ENCODE data around the gene ASPHD2.

ASPHD2 gene

DNA sequence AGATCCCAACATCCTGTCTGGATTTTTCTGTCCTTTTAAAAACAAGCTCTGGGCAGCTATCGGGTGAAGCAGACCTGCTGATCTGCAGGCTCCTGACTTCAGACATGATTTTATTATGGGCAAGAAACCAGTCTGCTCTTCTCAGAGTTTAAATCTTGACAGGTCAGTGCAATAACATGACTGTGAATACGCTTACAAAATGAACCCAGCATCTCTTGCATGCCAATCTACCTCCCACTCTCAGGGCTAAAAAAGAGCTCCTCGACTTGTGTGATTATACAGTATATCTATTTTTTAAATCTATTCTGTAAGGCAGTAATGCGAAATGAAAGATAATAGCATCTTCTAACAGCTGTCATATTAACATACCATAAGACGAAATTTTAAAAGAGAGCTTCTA lies 18.7 kb upstream of the ASPHD2 start:
- no peak for ATAC-seq
- TF ChIP-seq CSDC2 (CRISPR knock-in tag; IDR thresholded peaks at IDR 0.05) (no peak), BACH2 (CRISPR knock-in tag; IDR thresholded peaks at IDR 0.05; ENCODE audit: borderline replicate concordance) (no peak), PPARA (CRISPR knock-in tag; IDR thresholded peaks at IDR 0.05; ENCODE audit: borderline replicate concordance) (no peak), SNAI2 (CRISPR knock-in tag; IDR thresholded peaks at IDR 0.05) (no peak), ZNF70 (CRISPR knock-in tag; IDR thresholded peaks at IDR 0.05) (no peak), ZFP3 (CRISPR knock-in tag; IDR thresholded peaks at IDR 0.05) (no peak)
- TF ChIP-seq, protein P1, sequence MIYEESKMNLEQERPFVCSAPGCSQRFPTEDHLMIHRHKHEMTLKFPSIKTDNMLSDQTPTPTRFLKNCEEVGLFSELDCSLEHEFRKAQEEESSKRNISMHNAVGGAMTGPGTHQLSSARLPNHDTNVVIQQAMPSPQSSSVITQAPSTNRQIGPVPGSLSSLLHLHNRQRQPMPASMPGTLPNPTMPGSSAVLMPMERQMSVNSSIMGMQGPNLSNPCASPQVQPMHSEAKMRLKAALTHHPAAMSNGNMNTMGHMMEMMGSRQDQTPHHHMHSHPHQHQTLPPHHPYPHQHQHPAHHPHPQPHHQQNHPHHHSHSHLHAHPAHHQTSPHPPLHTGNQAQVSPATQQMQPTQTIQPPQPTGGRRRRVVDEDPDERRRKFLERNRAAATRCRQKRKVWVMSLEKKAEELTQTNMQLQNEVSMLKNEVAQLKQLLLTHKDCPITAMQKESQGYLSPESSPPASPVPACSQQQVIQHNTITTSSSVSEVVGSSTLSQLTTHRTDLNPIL (CRISPR knock-in tag; IDR thresholded peaks at IDR 0.05; ENCODE audit: low read depth), result no peak
- TF ChIP-seq, protein P2, sequence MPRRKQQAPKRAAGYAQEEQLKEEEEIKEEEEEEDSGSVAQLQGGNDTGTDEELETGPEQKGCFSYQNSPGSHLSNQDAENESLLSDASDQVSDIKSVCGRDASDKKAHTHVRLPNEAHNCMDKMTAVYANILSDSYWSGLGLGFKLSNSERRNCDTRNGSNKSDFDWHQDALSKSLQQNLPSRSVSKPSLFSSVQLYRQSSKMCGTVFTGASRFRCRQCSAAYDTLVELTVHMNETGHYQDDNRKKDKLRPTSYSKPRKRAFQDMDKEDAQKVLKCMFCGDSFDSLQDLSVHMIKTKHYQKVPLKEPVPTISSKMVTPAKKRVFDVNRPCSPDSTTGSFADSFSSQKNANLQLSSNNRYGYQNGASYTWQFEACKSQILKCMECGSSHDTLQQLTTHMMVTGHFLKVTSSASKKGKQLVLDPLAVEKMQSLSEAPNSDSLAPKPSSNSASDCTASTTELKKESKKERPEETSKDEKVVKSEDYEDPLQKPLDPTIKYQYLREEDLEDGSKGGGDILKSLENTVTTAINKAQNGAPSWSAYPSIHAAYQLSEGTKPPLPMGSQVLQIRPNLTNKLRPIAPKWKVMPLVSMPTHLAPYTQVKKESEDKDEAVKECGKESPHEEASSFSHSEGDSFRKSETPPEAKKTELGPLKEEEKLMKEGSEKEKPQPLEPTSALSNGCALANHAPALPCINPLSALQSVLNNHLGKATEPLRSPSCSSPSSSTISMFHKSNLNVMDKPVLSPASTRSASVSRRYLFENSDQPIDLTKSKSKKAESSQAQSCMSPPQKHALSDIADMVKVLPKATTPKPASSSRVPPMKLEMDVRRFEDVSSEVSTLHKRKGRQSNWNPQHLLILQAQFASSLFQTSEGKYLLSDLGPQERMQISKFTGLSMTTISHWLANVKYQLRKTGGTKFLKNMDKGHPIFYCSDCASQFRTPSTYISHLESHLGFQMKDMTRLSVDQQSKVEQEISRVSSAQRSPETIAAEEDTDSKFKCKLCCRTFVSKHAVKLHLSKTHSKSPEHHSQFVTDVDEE (CRISPR knock-in tag; IDR thresholded peaks at IDR 0.05), result no peak
- TF ChIP-seq, protein P3, sequence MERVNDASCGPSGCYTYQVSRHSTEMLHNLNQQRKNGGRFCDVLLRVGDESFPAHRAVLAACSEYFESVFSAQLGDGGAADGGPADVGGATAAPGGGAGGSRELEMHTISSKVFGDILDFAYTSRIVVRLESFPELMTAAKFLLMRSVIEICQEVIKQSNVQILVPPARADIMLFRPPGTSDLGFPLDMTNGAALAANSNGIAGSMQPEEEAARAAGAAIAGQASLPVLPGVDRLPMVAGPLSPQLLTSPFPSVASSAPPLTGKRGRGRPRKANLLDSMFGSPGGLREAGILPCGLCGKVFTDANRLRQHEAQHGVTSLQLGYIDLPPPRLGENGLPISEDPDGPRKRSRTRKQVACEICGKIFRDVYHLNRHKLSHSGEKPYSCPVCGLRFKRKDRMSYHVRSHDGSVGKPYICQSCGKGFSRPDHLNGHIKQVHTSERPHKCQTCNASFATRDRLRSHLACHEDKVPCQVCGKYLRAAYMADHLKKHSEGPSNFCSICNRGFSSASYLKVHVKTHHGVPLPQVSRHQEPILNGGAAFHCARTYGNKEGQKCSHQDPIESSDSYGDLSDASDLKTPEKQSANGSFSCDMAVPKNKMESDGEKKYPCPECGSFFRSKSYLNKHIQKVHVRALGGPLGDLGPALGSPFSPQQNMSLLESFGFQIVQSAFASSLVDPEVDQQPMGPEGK (CRISPR knock-in tag; IDR thresholded peaks at IDR 0.05; ENCODE audit: borderline replicate concordance), result no peak

DNA sequence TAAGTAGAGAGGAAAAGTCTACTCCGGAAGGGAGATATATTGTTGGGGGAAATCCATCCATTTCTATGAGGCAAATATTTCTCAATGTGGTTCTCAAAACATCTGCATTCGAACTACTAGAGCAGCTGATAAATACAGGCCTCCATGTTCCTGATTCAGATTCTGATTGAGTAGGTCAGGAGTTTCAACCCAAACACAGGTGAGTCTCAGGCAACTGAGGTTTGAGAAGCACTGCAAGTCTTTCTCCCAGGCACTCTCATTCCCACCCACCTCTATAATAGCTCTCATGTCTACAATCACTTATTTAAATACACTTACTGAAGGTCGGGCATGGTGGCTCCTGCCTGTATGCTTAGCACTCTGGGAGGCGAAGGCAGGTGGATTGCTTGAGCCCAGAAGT lies 14.7 kb upstream of the ASPHD2 start:
- ATAC-seq, result no peak
- TF ChIP-seq BACH2 (CRISPR knock-in tag; IDR thresholded peaks at IDR 0.05; ENCODE audit: borderline replicate concordance) (no peak), ZC3H10 (CRISPR knock-in tag; IDR thresholded peaks at IDR 0.05) (no peak), PPARA (CRISPR knock-in tag; IDR thresholded peaks at IDR 0.05; ENCODE audit: borderline replicate concordance) (no peak), CSDC2 (CRISPR knock-in tag; IDR thresholded peaks at IDR 0.05) (no peak), ISL1 (CRISPR knock-in tag; IDR thresholded peaks at IDR 0.05) (no peak), SNAI2 (CRISPR knock-in tag; IDR thresholded peaks at IDR 0.05) (no peak), ZFP3 (CRISPR knock-in tag; IDR thresholded peaks at IDR 0.05) (no peak), ZNF8 (CRISPR knock-in tag; IDR thresholded peaks at IDR 0.05) (no peak), TCF4 (CRISPR knock-in tag; IDR thresholded peaks at IDR 0.05; ENCODE audit: borderline replicate concordance) (no peak), RARB (CRISPR knock-in tag; IDR thresholded peaks at IDR 0.05) (no peak), ZFP30 (CRISPR knock-in tag; IDR thresholded peaks at IDR 0.05) (no peak), ZNF565 (CRISPR knock-in tag; conservative IDR thresholded peaks at IDR 0.05; ENCODE audit: low read depth) (no peak)
- TF ChIP-seq, protein P4, sequence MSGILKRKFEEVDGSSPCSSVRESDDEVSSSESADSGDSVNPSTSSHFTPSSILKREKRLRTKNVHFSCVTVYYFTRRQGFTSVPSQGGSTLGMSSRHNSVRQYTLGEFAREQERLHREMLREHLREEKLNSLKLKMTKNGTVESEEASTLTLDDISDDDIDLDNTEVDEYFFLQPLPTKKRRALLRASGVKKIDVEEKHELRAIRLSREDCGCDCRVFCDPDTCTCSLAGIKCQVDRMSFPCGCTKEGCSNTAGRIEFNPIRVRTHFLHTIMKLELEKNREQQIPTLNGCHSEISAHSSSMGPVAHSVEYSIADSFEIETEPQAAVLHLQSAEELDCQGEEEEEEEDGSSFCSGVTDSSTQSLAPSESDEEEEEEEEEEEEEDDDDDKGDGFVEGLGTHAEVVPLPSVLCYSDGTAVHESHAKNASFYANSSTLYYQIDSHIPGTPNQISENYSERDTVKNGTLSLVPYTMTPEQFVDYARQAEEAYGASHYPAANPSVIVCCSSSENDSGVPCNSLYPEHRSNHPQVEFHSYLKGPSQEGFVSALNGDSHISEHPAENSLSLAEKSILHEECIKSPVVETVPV (CRISPR knock-in tag; IDR thresholded peaks at IDR 0.05), result no peak
- TF ChIP-seq, protein P3 (CRISPR knock-in tag; IDR thresholded peaks at IDR 0.05; ENCODE audit: borderline replicate concordance), result no peak
- TF ChIP-seq, protein P1 (CRISPR knock-in tag; IDR thresholded peaks at IDR 0.05; ENCODE audit: low read depth), result no peak
- TF ChIP-seq, protein P2 (CRISPR knock-in tag; IDR thresholded peaks at IDR 0.05), result no peak
